ENCODE results near the gene ZBED3.
A peak's percentile ranks its signal among the peaks of the same experiment; 100 is the strongest.
"Not testable (repeated sequence)": the region's sequence is repeated elsewhere in the genome, so short reads cannot be mapped to it uniquely, and the experiment has no call there.

Gene ZBED3
- long read RNA-seq, donor 1, full-length matches to known transcripts: 5 of 5 reads
- long read RNA-seq, donor 1, partial matches to known transcripts: 0 of 5 reads
- long read RNA-seq, donor 1, other reads (novel, unspliced or antisense): 0 of 5 reads
- long read RNA-seq, donor 2, full-length matches to known transcripts: 6 of 25 reads
- long read RNA-seq, donor 2, partial matches to known transcripts: 19 of 25 reads
- long read RNA-seq, donor 2, other reads (novel, unspliced or antisense): 0 of 25 reads
- long read RNA-seq, donor 3, full-length matches to known transcripts: 11 of 11 reads
- long read RNA-seq, donor 3, partial matches to known transcripts: 0 of 11 reads
- long read RNA-seq, donor 3, other reads (novel, unspliced or antisense): 0 of 11 reads
- long read RNA-seq, donor 4, full-length matches to known transcripts: 13 of 13 reads
- long read RNA-seq, donor 4, partial matches to known transcripts: 0 of 13 reads
- long read RNA-seq, donor 4, other reads (novel, unspliced or antisense): 0 of 13 reads
- long read RNA-seq, donor 5, full-length matches to known transcripts: 6 of 6 reads
- long read RNA-seq, donor 5, partial matches to known transcripts: 0 of 6 reads
- long read RNA-seq, donor 5, other reads (novel, unspliced or antisense): 0 of 6 reads
- long read RNA-seq, donor 6, full-length matches to known transcripts: 4 of 4 reads
- long read RNA-seq, donor 6, partial matches to known transcripts: 0 of 4 reads
- long read RNA-seq, donor 6, other reads (novel, unspliced or antisense): 0 of 4 reads
- long read RNA-seq, donor 7, full-length matches to known transcripts: 27 of 27 reads
- long read RNA-seq, donor 7, partial matches to known transcripts: 0 of 27 reads
- long read RNA-seq, donor 7, other reads (novel, unspliced or antisense): 0 of 27 reads
- long read RNA-seq, donor 8, full-length matches to known transcripts: 16 of 16 reads
- long read RNA-seq, donor 8, partial matches to known transcripts: 0 of 16 reads
- long read RNA-seq, donor 8, other reads (novel, unspliced or antisense): 0 of 16 reads

GRCh38 chr5:77086689-77087483, at the start of gene ZBED3:
Gene ZBED3, minus strand, starts transcription at chr5:77087285. Its CDS starts 9,407 bp downstream, at chr5:77077878.
- peak; percentile 99 for DNase-seq

- DNase-seq: no peak
These were observed 46.1 kb upstream of the ZBED3 start for GRCh38 chr5:77133061-77133758.

- no peak for DNase-seq
These were observed 44.3 kb upstream of the ZBED3 start for GRCh38 chr5:77131361-77131760.

- no peak for DNase-seq
These were observed 42.4 kb upstream of the ZBED3 start for GRCh38 chr5:77129391-77129990.

- DNase-seq: no peak
These were observed 41.5 kb upstream of the ZBED3 start for GRCh38 chr5:77128411-77129061.

DNA sequence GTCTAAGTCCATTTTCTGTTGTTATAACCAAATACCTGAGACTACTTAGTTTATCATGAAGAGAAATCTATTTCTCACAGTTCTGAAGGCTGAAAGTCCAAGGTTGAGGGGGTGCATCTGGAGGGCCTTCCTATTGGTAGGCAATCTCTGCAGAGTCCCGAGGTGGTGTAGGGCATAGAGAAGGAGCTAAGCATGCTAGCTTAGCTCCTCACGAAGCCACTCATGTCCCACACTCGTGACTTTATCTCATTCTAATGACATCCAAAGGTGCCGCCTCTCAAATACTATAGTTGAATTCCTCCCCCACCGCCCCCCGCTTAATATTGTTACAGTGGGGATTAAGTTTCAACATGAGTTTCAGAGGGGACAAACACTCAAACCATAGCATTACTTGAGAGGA, 36.0 kb upstream of the ZBED3 start:
- DNase-seq: no peak

DNA sequence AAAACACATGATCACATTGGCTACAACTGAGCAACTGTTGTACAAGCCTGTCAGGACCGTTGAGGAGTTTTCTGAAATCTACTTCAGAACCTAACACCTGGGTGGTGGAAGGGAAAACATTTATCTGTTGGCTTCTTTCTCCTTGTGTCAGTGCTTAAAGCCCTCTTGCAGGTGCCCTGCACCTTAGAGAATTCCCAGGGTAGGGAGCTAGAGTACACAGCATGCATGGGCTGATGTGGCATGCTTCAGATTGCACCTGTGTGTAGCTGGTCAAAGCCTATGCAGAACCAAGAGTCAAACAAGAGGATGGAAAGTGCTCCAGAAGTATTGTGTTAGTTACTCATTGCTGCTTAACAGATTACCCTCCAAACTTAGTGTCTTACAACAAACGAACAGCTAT, 33.6 kb upstream of the ZBED3 start:
- no peak for DNase-seq

DNA sequence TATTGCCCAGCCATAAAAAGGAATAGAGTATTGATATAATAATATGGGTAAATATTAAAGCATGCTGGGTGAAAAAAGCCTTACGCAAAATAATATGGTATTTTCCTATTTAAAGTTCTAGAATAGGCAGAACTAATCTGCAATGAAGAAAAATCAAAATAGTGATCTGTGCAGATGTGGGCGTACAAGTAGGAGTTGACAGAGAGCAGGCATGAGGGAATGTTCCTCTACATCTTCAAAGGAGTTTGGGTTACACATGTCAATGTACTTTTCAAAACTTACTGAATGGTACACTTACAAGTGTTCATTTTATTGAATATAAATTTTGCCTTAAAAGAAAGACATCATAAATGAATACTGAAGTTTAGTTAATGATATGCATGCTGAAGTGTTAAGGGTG, 33.0 kb upstream of the ZBED3 start:
- DNase-seq: no peak

DNA sequence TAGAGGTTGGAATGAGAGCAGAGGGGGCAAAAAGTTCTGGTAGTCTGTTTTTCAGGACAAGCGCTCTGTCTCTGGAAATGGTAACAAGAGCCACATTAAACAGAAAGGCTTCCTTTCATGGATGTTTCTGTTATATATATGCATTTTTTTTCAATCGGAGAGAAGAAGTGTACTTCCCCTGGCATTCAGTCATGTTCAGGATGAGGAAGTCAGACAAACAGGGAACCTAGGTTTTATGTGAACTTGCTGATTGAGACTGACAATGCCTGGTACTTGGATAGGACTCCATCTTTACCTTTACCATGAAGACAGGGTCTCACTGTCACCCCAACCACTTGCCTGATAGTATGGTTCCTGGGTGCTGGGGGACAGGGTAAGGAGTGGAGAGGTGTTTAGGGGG, 30.1 kb upstream of the ZBED3 start:
- DNase-seq: no peak

GRCh38 chr5:77107035-77107434, 19.9 kb upstream of the ZBED3 start:
- DNase-seq: not testable (repeated sequence)

DNA sequence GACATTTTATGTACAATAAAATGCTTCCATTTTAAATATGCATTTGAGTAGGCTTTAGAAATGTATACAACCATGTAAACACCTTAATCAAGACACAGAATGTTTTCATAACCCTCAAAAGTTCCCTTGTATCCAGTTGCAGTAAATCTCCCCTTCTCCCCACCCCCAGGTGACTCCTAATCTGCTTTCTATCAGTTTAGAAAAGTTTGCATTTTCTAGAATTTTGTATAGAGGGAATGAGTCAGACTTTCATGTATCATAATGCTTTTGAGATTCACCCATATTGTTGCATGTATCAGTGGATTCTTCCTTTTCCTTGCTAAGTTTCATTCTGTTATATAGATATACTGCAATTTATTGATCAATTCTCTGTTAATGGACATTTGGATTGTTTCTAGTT, 17.7 kb upstream of the ZBED3 start:
- no peak for DNase-seq

- DNase-seq: no peak
These were observed 16.4 kb upstream of the ZBED3 start for GRCh38 chr5:77103457-77103856.

GRCh38 chr5:77102549-77102948, 15.5 kb upstream of the ZBED3 start:
- no peak for DNase-seq

DNA sequence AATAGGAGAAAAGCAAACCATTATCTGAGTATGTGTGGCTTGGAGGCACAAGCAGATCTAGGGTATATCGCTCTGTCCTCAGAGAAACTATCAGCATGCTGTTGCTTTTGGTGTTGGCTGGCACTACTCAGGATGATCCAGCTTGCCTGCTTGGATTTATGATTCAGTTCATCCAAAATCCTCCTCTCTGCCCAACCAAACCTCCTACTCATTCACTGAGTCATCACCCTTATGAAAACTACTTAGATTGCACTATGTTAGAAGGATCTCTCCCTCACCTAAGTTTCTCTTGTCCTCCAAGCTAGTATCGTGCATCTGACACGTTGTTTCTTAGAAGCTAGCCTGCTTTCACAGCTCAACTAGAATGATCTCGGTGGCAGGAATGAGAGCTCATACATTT, 14.2 kb upstream of the ZBED3 start:
- no peak for DNase-seq

DNA sequence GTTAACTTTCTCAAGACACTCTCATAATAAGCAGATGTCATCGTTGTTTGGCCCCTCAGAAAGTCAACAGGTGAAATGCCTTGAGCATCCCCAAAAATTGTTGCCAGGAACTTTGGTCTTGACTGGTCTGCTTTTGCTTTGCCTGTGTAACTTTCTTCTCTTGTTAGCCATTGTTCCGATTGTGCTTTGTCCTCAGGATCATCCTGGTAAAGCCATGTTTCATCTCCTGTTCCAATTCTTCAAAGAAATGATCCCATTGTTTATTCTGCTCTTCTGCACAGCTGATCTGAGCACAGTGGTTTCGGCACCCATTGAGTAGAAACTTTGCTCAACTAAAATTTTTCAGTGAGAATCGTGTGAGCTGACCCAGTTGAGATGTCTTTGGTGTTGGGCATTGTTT, 8.1 kb upstream of the ZBED3 start:
- DNase-seq: no peak

DNA sequence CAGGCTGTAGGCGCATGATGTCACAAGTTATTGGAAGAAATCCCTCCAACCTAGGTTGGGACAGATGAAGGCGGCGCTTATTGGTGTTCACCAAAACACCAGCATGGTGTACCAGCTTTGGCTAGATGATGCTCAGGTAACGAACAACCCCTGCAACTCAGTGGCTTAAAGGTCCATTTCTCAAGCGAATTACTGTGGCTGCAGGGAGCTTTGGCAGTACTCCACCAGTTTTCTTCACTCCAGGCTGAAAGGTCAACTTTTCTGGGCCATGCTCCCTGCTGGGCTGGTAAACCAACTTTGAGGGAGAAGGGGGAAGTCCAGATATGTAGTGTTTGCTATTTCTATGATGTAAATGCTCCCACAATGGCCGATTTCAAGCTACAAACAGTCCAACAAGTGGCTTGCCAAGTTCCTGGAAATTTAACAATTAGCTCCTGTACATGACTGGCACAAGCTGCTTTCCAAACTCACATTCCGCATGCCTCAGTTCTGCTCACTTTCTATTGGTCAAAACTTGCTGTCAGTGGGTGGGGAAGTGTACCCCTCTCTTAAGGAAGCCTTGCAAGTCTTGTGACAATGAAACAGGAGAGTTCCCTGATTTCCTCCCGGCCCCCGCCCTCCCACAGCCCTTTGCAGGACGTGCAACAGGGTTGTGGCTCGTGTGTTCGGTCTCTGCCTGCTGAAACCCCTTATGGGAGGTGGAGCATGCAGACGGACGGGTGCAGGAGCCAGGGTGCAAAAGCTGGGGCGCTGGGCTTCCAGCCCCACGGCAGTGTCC, 588 bp upstream of the ZBED3 start:
- DNase-seq: peak; percentile 71

DNA sequence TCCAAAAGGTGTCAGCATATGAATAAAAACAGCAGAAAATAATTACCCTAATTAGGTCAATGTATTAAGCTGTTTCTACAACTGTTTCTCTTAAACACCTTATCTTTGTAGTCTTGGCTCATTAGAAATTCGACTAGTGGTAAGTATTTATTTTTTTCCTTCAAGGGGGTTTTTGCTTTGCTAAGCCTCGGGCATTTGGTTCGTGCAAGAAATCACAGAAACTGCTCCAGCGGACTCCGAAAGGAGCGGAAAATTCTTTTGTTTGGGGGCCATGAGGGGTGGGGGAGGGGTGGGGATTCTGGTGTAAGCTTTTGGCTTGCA, 757 bp downstream of the ZBED3 start:
- DNase-seq: no peak

DNA sequence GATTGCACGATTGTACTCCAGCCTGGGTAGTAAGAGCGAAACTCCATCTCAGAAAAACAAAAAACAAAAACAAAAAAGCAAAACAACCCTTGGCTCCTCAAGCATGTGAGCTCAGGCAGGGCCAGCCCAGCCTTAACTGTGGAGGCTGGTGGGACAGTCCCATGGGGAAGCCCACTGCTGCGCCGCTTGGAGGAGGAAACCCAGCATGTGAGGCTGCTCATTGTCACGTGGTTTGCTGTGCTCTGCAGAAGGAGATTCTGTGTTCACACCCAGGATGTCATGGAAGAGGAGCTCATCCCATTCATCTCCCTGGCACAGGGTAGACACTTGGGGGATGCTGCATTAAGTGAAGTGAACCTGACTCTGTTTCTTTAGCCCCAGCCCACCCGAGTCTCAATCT, 4.0 kb downstream of the ZBED3 start:
- DNase-seq: no peak

GRCh38 chr5:77082280-77082679, 4.8 kb downstream of the ZBED3 start:
- no peak for DNase-seq

- DNase-seq: no peak
These were observed 6.2 kb downstream of the ZBED3 start for GRCh38 chr5:77080905-77081304.
